GM10248 (cell line): ENCODE data around the gene CCDC38.

Experiments used
- CTCF ChIA-PET: fragments of 300-600 bp; sonication (Branson Sonifier 250); formaldehyde crosslinking; extraction: SDS; loops from one replicate; lab custom pipeline; 2021; ENCODE audit warnings: antibody characterized with exemption; lab: Yijun Ruan, JAX
- POLR2A ChIA-PET: fragments of 350-650 bp; sonication (Branson Sonifier 250); formaldehyde crosslinking; extraction: SDS; loops from one replicate; lab custom pipeline; 2020; ENCODE audit warnings: antibody characterized with exemption; lab: Yijun Ruan, JAX
- DNase-seq: peaks from one replicate; pipeline ENCODE4 v3.0.0; 2012; ENCODE audit errors: extremely low spot score
- CTCF ChIP-seq: IDR thresholded peaks from 2 replicates; pipeline ENCODE4 v1.5.1; 2012; ENCODE audit warnings: mild to moderate bottlenecking, low read depth; ENCODE audit errors: extremely low read depth, missing control alignments, control extremely low read depth

Gene CCDC38

DNA sequence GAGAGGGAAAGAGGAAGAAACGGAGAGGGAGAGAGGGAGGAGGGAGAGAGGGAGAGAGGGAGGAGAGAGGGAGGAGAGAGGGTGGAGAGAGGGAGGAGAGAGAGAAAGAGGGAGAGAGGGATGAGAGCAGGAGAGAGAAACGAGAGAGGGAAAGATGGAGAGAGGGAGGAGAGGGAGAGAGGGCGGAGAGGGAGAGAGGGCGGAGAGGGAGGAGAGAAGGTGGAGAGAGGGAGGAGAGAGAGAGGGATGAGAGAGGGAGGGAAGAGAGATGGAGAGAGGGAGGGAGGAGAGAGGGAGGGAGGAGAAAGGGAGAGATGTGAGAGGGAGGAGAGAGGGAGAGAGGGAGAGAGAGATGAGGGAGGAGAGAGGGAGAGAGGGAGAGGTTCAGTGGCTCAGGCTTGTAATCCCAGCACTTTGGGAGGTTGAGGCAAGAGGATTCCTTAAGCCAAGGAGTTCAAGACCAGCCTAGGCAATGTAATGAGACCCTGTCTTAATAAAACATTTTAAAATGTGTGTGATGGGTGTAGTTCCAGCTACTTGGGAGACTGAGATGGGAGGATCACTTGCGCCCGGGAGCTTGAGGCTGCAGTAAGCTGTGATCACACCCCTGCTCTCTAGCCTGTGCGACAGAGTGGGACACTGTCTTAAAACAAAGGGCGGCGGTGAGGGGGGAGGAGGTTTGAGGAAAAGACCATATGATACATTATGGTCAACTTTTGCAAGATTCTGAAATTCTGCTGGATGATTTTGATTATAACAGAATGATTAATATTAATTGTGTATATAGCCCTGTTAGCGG lies 105.0 kb downstream of the CCDC38 start:
- DNase-seq: no peak
- POLR2A ChIA-PET: no interaction called here
- TF ChIP-seq CTCF: no peak
- CTCF ChIA-PET: no interaction called here

DNA sequence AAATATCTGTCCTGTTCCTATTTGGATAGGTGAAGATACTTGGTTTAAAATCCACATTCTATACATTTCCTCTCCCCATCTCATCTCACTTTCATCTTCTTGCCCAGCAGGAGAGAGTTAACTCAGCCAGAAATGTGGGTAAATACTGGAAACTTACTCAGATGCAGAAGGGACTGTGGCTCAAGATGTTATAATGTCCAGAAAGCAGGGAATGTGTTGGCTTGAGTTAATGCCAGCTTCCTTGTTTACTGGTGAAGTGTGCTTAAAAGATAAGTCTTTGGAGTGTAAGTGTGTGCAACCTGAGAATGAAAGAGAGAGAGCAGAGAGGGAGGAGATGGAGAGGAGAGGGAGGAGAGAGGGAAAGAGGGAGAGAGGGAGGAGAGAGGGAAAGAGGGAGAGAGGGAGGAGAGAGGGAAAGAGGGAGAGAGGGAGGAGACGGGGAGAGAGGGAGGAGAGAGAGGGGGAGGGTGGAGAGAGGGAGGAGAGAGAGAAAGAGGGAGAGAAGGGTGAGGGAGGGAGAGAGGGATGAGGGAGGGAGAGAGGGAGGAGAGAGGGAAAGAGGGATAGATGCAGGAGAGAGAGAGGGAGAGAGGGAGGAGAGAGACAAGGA lies 105.7 kb downstream of the CCDC38 start:
- no peak for TF ChIP-seq CTCF
- ChIA-PET POLR2A (no interaction called here), CTCF (no interaction called here)
- no peak for DNase-seq

GRCh38 chr12:95836185-95836609 lies 106.2 kb downstream of the CCDC38 start:
- DNase-seq: no peak
- CTCF ChIA-PET: no interaction called here
- TF ChIP-seq CTCF: no peak
- POLR2A ChIA-PET: no interaction called here

GRCh38 chr12:95834572-95834971 lies 107.8 kb downstream of the CCDC38 start:
- ChIA-PET CTCF (no interaction called here), POLR2A (no interaction called here)
- DNase-seq: no peak
- TF ChIP-seq CTCF: no peak

DNA sequence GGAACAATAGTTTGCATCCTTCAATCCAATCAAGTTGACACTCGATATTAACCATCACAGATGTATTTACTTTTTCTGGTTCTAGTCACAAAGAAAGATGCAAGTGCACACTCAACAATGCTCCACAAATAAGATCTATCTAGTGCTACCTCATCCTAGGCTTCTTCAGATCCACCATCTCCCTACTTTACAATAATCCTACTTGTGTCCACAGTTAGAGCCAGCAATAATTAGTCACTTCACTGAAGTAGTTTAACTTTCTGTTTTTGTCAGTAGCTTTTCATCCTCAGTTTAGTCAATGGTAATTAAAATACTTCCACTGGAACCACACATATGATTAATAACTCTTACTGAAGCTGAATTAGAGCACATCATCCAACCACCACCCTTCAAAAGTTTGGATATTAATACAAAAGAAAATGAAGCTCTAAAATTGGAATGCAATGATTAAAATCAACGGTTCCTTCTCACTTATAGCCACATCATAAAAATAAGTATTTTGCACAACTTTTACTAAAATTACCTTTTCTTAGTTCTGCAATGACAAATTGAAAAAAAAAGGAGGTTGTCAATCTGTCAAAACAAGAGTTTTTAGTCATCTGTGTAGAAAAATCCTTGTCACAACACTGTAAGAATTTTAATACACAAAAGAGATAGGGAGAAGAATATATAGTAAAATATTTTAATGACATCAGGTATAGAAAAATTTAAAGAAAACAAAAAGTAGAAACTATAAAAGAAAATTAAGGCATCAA lies 111.9 kb downstream of the CCDC38 start:
- POLR2A ChIA-PET: no interaction called here
- CTCF ChIA-PET: interaction anchor here (0.9 to 1.1 kb wide), 2 partner anchors 15 to 67 kb away, joined by 3 read pairs; no protein-coding TSS in a partner anchor
- DNase-seq: no peak
- TF ChIP-seq CTCF: no peak

- CTCF ChIA-PET: interaction anchor here (1.1 kb wide), 1 partner anchor 68 kb away, joined by 3 read pairs; no protein-coding TSS in a partner anchor
Measured at GRCh38 chr12:95829395-95829794, 113.0 kb downstream of the CCDC38 start.

More at GRCh38 chr12:95829395-95829794, 113.0 kb downstream of the CCDC38 start:
- DNase-seq: no peak
- no peak for TF ChIP-seq CTCF
- POLR2A ChIA-PET: no interaction called here
